Measurements from ENCODE around the gene SEL1L.
"Not testable (repeated sequence)": the region's sequence is repeated elsewhere in the genome, so short reads cannot be mapped to it uniquely, and the experiment has no call there.

Gene SEL1L

DNA sequence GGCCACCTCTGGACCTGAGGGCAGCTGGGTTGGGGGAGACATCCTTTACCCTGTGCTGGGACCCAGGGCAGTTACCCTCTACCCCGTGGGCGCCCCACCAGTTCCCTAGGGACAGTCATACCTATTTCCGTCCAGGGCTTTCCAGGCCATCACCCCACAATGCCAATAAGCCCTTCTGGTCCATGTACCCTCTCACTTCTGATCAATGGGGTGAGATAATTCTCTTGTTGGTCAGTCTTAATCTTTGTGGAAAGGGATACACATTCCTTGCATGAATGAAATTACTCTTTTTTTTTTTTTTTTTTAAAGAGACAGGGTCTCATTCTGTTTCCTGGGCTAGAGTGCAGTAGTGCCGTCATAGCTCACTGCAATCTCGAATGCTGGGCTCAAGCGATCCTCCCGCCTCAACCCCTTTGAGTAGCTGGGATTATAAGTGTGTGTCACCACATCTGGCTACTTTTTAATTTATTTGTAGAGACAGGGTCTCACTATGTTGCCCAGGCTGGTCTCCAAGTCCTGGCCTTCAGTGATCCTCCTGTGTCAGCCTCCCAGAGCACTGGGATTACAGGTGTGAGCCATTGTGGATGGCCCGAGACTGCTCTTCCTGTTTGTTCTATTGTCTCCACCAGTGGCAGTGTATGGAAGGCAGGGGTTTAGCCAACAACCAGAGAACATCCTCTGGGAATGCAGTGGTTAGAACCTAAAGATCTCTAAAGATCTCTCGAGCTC, 87.2 kb downstream of the SEL1L start:
- DNase-seq (ENCODE audit: low read depth): no peak

DNA sequence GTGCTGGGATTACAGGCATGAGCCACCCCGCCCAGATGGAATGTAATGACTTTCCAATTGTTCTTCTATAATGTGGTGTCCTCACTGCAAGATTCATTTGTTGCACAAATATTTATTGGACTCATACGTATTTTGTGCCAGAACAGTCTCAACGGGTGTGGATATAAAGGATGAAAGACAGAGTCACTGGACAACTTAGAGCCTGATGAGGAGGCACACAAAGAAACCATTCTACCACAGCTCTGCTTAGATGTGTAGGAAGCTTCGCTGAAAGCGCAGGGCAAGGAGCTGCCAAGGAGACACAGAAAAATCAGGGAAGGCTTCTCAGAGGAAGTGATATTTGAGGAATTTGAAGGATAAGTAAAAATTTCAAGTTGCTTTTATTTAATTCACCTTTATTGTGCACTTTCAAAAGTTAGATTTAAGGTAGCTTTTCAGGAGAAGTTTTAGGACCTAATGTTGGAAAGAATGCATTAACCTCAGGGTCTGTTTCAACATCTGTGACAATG, 92.0 kb downstream of the SEL1L start:
- no peak for DNase-seq (ENCODE audit: low read depth)

DNA sequence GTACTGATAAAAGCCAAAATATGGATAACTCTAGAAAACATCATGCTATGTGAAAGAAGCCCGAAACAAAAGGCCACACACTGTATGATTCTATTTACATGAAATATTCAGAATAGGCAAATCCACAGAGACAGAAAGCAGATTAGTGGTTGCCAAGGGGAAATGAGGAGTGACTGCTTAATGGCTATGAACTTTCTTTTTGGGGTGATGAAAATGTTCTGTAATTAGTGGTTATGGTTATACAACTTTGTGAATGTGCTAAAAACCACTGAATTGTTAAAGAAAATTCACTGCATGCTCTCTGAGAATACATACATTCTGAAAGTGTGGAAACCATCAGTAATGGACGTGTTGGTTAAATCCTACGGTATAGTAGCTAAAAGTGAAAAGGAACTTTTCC, 93.6 kb downstream of the SEL1L start:
- DNase-seq (ENCODE audit: low read depth): no peak

DNA sequence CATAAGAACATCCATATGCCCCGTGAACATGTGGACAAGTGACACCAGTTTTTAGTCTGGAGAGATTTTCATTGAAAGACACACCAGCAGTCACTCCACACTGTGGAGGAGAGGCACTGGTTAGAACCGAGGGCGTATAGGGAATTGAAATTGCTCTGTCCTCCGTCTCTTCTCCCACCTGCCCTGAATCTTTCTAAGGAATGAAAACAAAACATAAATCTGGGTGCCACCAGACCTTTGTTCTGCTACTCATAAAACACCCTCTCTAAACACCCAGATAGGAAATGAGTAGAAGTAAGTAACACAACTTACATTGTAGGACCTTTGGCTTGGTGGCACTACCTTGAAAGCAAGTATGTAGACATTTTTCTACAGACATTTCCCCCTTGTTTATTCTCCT, 96.4 kb downstream of the SEL1L start:
- no peak for DNase-seq (ENCODE audit: low read depth)

DNA sequence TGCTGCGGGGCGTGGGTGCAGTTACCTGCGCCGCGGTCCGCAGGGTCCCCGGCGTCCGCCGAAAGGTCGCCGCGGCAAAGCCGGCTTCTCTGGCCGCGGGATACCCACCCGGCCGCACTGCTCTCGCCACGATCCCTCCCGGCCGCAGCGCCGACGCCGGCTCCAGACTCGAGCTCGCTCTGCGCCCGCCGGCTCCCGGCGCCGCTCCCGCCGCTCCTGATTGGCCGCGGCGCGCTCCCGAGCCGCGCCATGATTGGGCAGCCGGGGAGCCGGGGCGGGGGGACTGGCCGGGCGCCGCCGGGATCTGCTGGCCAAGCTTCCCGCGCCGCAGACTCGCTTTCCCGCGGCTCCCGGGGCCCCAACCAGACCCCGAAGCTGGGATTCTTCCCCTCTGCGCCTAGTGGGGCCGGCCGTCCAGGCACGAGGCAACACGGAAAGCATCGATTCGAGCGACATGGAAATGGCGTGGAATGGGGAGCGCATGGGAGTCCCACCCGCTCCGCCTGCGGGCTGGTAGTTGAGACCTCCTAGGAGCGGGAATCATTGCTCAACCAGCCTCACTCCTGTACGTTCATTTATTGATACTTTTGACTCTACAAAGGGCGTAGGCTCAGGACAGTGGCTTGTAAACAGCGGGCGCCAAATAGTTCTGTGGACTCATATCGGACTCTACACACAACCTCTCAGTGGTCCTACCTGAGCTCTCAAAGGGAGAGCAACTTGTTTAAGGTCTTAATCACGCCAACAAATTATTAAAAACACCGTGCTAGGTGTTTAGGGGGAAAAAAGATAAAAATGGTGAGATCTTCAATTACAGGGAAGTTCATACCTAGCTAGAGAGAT, 97.1 kb downstream of the SEL1L start:
- peak; percentile 1 for DNase-seq (ENCODE audit: low read depth)

DNA sequence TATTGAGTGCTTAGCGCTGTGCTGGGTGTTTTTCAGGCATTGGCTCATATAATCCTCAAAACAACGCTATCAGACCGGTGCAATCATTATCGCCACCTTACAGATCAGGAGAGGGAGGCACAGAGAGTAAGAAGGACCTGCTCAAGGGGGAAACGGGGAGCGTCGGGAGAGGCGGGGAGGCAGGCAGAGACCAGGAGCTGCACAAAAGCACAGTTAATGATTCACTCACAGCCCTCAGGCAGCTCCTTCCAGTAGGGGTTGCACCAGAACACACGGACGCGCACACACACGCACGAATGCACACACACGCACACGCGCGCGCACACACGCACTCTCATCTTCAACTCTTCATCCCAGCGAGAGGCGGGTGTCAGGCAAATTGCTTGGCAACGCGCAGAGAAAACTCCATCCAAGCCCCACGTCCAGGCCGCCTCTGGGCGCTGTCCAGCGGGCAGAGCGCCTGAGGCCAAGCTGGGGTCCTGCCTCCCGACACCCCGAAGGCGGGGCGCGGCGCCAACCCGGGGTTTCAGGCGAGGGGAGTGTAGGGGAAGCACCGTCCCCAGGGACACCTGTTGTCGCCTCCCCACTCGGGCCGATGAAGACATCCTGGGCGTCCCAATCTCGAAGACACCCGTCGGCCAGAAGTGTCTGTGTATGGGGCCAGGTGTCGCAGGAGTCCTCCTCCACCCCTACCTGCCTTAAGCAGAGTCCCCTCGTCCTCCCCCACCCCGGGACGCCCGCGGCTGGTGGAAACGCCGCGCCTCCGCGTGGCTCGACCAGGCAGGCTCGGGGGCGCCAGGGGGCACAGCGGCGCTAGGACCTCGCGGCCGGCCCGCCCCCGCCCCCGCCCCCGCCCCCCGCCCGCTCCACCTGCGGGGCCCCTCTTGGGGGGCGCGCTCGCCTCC, 98.0 kb downstream of the SEL1L start:
- DNase-seq (ENCODE audit: low read depth): no peak

DNA sequence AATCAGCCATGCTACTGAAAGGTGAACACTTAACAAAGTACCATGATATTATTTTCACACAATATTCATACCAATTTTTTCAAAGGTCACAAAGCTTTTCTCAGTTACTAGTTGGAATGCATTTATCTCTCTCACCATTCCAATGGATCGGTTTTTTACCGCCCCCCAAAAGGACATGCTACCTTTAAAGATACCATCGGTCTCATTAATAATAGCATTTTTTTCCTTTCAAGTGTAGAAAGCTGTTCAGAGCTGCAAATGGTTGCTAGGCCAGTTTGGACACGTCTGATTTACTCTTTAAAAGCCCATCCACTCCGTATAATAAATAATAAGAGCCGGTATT, 98.6 kb downstream of the SEL1L start:
- DNase-seq (ENCODE audit: low read depth): no peak

DNA sequence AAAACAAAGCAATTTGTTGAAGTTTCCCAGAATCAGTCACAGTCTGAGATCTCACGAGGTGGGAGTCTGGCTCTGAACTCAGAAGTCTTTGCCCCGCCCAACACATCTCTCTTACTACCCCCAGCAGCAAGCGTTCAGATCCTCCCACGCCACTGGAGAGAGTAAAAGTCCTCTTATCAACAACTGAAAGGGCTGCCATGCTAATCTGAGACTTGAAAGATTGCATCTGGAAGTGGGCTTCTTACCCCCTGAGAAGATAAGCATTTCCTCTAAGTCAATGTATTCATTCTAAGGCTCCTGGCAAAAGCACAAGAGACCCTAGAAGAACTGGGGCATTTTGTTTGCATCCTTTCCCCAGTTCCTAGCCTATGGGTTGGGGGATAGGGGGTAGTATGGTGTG, 99.4 kb downstream of the SEL1L start:
- no peak for DNase-seq (ENCODE audit: low read depth)

DNA sequence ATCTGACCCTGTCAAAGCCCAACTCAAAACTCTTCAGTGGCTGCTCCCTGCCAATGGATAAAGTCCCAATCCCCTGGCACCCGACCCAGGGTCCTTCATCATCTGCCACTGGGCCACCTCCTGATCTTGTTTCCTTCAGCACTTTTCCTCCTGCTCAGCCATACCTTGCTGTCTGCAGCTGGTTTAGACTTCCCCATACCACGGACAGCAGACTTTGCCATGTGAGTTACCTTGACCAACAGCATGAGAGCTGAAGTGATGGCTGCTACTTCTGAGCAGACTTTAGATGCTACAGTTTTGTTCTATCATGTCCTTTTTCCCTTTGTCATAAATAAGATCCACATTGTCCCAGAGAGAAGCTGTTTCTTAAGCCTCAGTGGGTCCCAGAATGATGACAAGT, 100.3 kb downstream of the SEL1L start:
- no peak for DNase-seq (ENCODE audit: low read depth)

DNA sequence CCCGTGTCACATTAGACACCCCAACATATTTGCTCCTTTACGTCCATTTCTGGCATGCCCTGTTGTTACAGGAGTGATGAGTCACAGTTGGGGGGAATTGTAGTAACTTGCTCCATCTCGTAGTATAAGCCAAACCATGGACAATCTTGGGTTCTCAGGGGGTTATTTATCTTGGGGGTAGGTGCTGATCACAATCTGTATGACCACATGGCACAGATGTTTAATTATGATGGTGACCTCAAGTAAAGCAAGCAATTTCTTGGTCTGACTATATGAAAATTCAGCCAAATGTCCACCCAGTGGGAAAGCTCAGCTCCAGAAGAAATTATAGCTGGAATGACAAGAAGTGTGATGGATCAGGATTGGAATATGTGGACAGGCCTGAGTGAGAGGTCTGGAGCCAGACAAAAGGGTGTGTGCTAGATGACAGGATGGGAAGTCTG, 101.4 kb downstream of the SEL1L start:
- DNase-seq (ENCODE audit: low read depth): no peak

DNA sequence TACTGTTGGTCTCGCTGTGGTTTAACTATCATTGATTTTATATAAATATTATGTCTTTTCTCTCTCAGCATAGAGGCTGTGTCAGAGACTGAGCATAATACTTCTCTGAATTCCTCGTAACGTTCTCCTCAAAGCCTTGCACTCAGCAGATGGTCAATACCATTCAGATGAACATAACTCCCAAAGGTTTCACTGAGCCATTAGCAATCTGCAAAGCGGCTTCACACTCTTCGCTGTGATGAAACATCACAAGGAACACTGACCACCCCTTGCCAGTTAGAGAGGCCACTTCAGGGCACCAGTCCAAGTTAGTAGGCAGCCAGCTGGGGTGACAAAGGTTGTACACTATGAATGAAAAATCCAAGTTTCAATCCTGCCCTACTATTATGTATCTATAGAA, 103.4 kb downstream of the SEL1L start:
- DNase-seq (ENCODE audit: low read depth): no peak

DNA sequence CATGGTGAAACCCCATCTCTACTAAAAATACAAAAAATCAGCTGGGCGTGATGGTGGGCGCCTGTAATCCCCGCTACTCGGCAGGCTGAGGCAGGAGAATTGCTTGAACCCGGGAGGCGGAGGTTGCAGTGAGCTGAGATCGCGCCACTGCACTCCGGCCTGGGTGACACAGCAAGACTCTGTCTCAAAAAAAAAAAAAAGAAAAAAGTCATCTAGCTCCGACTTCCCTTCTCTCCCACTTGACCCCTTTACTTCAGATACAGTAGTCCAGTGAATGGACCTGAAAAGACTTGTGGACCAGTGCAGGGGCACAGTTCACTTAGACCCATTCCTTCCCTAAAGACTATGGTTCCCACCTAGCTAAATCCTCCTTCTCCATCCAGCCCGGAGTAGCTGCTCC, 103.9 kb downstream of the SEL1L start:
- not testable (repeated sequence) for DNase-seq (ENCODE audit: low read depth)

DNA sequence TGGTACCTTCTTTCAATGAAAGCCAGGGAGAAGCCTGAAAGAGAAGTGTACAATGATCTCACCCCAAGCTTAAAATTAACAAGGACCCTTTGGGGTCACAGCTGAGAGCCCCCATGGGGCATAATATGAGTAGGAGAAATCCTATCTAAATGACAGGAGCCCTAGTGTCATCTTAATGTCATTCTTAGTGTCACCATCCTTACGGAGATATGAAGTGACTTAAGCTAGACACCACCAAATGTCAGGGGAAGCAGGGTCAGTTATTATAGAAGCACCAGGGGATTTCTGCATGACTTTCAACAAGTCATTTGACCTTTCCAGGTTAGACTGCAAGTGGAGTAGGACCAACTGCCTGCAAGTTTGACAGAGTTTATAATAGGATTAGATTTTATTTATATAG, 104.6 kb downstream of the SEL1L start:
- no peak for DNase-seq (ENCODE audit: low read depth)

DNA sequence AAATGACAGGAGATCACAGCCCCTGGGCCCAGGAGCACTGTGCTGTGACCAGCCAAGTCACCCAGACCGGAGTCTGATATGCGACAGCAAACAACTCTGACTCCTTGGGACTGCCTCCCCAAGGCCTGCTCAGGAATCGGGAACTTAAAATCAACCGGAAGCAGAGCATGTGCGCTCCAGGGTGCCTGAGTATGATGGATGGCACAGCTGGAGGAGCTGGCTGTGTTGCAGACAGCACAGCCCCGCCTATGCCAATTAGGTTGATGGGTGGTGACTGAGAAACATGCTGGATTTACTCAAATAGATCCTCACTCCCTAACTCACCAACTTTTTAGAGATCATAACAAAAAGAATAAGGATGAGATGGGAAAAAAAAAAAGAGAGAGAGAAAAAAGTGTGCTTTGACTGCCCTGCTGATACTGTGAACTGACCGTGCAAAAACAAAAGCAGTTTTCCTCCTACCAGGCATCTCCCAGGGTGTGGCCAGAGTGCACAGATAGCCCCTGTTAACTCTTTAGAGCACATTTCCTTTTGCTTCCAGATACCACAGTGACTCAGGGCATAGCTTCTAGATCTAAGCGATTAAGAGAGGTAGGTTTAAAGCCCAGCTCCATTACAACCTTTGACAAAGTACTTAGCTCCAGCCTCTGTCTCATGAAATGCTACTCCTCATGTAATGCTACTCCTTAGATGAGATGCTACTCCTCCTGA, 106.2 kb downstream of the SEL1L start:
- DNase-seq (ENCODE audit: low read depth): no peak

DNA sequence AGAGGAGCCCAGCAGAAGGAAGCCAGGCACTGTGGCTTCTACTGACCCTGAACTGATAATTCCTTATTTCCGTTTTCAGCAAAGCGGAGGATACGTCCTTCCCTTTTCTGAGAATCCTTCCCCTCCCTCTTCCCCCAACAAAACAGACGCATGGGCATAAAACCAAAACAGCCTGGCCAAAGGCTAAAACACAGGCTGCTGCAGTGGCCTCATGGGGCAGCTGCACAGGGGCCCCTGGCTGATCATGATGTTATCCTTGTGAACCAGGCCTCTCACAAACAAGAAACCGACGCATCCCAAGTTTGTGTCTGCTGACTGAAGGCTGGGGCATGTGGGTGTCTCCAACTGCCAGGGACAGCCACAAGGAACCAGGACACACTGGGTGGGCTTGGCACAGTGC, 110.1 kb downstream of the SEL1L start:
- no peak for DNase-seq (ENCODE audit: low read depth)
